Daoy (cell line): ENCODE data around the gene PIGN. TPM values are rescaled to one million over a fixed set of nuclear protein-coding genes. Genes with fewer than 3 reads are reported as not detected.

ENCODE experiments used
- DNase-seq: peaks from one replicate; pipeline ENCODE4 v3.0.0-alpha.2; 2015; ENCODE audit warnings: low read depth
- total RNA-seq: library from RNA; depleted of rRNA; stranded (reverse); fragments of >200 nt; shearing (Covaris generic); gene quantifications from 2 replicates; pipeline ENCODE4 v1.2.3, GENCODE V29; 2014; rRNA removed

PIGN gene, protein sequence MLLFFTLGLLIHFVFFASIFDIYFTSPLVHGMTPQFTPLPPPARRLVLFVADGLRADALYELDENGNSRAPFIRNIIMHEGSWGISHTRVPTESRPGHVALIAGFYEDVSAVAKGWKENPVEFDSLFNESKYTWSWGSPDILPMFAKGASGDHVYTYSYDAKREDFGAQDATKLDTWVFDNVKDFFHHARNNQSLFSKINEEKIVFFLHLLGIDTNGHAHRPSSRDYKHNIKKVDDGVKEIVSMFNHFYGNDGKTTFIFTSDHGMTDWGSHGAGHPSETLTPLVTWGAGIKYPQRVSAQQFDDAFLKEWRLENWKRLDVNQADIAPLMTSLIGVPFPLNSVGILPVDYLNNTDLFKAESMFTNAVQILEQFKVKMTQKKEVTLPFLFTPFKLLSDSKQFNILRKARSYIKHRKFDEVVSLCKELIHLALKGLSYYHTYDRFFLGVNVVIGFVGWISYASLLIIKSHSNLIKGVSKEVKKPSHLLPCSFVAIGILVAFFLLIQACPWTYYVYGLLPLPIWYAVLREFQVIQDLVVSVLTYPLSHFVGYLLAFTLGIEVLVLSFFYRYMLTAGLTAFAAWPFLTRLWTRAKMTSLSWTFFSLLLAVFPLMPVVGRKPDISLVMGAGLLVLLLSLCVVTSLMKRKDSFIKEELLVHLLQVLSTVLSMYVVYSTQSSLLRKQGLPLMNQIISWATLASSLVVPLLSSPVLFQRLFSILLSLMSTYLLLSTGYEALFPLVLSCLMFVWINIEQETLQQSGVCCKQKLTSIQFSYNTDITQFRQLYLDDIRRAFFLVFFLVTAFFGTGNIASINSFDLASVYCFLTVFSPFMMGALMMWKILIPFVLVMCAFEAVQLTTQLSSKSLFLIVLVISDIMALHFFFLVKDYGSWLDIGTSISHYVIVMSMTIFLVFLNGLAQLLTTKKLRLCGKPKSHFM
- total RNA-seq, result 8.2 and 14.9 TPM in 2 replicates

DNA sequence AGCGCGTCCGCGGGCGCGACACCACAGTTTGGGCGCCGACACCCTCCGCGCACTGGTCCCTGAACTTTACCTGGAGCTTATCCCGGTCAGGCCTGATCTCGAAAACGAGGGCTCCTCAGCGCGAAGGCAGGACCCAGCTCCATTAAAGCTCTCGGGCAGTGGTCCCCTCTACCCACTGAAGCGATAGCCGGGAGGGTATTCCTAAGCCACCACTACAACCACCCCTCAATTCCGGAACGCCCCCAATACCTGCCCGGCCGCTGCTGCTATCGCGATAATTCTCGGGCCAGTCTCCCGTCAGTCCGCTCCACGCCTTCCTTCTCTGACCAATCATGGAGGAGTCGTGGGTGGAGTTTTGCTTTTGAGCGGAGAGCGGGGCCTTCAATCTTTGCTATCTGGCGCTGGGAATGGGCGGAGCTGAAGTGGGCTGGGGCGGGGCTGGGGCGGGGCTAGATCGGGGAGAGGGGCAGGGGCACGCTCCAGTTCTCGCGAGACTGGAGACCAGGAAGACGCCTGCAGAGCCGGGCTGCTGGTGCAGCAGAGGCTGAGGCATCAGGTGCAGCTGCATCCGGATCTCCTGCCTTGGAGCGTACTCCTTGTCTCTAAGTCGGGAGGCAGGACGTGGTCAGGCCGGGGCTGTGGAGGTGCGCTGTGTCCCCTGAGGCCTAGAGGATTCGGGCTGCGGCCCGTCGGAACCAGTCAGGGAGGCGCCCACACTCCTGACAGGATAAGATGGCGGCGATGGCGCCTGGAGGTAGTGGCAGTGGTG lies at the start of gene PIGN, which contains the start of gene RELCH:
PIGN (minus strand) TSS at position 283 of the 769 bp plus-strand sequence. CDS start 25,703 bp downstream, outside the sequence.
RELCH (plus strand) TSS at position 482 of the 769 bp plus-strand sequence; CDS start at position 733, 251 bp downstream.
- peak; percentile 96 for DNase-seq

DNA sequence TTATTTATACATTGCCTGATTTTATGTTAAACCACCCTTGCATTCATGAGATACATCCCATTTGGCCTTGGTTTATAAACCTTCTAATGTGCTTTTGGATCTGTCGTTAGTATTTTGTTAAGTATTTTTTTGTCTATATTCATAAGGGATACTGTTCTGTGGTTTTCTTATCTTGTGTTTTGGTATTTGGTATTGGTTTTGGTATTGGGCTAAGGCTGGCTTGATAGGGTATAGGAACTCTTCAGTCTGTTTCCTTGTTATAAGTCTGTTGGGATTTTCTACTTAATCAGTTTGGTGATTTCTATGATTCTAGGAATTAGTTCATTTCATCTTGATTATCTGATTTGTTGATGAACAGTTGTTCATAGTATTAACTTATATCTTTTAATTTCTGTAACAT lies 49.4 kb upstream of the PIGN start:
- no peak for DNase-seq

DNA sequence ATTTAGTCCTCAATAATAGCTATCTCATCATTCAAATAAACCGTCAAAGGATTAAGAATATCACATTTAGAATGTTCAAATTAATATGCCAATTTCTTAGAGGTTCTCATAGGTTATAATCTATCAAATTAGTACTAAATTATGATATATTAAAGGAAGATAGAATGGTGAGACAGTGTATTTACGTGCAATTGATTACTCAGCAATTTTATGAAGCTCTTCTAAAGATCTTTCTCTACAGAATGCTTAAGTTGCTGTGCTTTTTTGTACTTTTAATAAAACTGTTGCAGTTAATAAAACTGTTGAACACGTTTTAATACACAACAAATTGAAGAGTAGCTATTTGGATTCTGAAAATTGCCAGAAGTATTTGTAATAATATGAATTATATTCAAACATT lies 39.2 kb upstream of the PIGN start:
- no peak for DNase-seq

- DNase-seq, result no peak
Measured at GRCh38 chr18:62224229-62224628, 37.4 kb upstream of the PIGN start.

DNA sequence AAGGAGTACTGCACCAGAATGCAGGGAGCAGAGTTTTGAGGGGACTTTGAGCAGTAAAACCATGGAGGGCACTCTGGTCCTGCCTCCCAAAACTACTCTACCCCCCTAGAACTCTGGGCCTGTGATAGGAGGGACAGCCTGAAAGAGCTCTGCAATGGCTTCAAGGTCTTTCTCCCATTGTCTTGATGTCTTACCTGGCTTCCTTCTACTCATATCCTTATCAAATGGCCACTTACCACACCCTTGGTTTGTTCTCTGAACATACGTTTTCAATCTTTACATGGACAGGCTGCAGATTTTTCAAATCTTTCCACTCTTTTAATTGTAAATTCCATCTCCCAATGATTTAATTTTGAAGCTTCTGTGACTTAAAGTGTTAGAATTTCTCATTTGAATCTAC lies 27.9 kb upstream of the PIGN start:
- no peak for DNase-seq

DNA sequence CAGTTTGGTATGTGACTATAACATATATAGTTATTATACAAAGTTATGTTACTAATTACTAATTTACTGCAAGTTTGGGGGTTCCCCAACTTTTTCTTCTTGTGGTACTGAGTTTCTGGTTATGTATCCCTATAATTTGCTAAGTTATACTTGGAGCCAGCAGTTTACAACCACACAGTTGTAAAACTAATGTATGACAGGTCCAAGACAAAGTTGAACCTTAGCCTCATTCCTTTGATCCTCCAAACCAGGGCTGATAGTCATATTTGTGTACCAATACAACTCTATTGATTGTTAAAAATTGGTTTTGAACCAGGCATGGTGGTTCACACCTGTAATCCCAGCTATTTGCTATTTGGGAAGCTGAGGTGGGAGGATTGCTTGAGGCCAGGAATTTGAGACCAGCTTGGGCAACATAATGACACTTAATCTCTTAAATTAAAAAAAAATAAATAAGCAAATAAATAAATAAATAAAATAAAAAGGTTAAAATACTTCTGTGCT lies 24.5 kb upstream of the PIGN start:
- DNase-seq, result no peak

DNA sequence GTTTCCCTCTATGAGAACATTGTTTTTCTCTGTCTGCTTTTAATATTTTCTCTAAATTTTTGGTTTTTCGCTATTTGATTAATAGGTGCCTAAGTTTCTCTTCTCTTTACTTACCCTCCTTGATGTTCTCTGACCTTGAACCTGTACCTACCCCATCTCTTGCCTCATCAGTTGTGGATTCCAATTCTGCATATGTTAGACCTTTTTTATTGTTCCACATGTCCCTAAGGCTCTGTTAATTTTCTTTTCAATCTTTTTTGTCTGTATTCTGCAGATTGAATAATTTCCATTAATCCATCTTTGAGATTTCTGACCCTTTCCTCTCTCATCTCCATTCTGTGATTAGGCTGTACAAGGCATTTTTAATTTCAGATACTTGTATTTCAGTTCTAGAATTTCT lies 23.3 kb upstream of the PIGN start:
- no peak for DNase-seq

DNA sequence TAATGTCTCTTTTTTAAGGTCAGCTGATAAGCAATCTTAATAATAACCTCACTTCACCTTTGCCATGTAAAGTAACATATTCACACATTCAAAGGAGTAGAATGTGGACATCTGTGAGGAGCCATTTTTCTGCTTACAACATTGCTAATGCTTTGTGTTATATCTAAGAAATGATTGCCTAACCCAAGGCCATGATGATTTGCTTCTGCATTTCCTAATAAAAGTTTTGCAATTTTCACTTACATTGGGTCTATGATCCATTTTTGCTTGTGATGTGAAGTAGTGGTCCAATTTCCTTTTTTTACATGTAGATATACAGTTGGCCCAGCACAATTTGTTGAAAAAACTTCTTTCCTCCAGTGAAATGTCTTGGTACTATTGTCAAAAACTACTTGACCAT lies 22.2 kb upstream of the PIGN start:
- DNase-seq, result no peak

- DNase-seq, result no peak
Measured at GRCh38 chr18:62206593-62206992, 19.7 kb upstream of the PIGN start.

DNA sequence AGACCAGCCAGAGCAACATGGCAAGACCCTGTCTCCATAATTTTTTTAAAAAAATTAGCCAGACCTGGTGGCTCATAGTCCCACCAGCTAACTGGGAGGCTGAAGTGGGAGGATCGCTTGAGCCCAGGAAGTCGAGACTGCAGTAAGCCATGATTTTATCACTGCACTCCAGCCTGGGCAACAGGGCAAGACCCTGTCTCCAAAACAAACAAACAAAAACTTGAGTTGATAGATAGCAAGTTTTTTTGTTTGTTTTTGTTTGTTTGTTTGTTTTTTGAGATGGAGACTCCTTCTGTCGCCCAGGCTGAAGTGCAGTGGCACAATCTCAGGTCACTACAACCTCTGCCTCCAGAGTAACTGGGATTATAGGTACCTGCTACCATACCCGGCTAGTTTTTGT lies 19.0 kb upstream of the PIGN start:
- no peak for DNase-seq

DNA sequence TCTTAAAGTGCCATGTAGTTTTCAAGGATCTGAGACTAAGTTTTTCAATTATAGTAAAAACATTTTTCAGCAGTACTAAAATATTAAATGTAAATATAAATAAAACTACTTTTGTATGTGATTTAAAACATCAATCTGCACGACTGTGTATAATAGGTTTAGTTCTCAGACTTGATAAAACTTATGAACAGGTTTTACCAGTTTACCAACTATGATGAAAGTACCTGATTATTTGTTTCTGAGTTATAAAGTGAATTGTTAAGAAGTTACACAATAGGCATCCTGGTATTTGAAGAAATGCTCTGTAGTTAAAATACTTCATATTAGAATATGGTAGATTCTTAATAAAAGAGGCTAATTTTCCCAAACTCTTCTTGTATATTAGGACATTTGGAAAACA lies 15.0 kb upstream of the PIGN start:
- DNase-seq, result no peak

DNA sequence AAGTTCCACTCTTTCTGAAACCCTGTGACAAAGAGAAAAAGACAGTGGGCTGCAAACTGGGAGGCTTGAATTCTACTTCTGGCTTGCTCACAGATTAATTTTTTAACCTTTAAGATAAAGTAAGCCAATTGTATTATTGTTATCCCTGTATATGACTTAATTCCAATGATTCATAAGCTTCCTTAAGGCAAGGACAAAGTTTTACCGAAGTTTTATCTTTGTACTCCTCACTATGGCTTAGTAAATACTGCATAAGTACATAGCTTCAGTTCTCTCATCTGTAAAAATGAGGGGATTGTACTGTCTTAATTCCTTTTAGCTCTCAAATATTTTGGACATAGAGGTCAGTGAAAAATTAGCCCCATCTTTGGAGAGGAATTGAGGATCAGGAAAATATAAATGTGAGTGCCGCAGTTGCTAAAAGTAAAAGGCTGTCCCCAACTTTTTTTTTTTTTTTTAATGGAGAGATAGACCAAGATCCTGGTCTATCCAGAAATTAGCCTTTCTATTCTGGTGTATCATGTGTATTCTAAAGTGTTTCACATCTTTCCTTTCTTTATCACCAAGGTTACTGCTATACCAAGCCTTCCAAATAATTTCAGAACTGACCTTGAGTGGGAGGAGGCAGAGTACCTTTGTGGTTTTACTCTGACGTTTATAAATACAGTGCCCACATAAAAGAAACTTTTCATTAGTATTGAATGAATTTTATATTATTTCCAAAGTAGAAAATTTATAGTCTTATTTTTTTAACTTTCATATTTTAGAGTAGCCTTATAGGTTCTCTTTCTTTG lies 13.5 kb upstream of the PIGN start:
- DNase-seq, result no peak

GRCh38 chr18:62199629-62200028 lies 12.8 kb upstream of the PIGN start:
- DNase-seq, result no peak

DNA sequence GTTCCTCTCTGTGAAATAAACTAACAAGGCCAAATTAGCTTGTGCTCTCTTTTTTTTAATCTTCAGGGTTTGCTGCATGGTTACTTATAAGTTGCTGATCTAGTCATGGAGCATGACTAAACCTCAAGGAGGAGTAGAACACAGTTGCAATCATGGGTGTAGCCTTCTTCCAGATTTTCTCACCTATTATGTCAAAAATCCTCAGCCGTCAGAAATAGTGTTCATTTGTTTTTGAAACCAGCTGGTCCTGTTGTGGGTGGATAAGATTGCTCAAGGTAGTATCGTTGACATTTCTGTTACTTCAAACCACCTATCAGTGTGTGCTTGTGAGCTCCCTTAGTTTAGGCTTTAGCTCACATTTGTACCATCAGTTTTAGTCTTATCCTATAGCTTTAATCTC lies 11.4 kb upstream of the PIGN start:
- no peak for DNase-seq

- DNase-seq, result no peak
Measured at GRCh38 chr18:62196980-62197379, 10.1 kb upstream of the PIGN start.

DNA sequence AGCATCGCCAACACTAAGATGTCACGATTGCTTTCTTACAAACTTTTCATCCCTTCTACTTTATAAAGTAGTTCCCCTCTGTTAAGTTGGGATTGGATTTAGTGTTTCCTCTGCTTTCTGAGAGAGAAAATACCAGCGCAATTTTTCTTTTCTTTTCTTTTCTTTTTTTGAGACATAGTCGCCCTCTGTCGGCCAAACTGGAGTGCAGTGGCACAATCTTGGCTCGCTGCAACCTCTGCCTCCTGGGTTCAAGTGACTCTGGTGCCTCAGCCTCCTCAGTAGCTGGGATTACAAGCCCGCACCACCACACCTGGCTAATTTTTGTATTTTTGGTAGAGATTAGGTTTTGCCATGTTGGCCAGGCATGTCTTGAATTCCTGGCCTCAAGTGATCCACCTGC lies 9.2 kb upstream of the PIGN start:
- no peak for DNase-seq

- DNase-seq, result no peak
Measured at GRCh38 chr18:62189208-62189607, 2.4 kb upstream of the PIGN start.

GRCh38 chr18:62187543-62188510 lies 971 bp upstream of the PIGN start:
- no peak for DNase-seq

DNA sequence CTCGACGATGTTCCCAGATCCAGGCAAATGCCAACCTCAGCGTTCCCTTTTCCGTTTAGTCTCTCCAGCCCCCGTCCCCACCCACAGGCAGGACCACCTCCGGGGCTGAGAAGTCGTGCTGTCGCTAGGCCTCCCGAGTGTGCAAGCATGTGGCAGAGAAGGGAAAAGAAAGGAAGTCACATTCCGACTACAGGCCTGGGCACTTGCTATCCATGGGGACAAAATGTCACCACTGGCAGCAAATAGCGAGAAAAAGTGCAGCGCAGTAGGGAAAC lies 420 bp downstream of the PIGN start:
- DNase-seq, result no peak
